Activated CD4-positive, alpha-beta T cell treated with anti-CD3 and anti-CD28 coated beads for 48 hours (primary cell): ENCODE results near the gene ERBB4.

Experiments used
- DNase-seq: peaks from one replicate; pipeline ENCODE4 v3.0.0-alpha.2; 2020

The ERBB4 gene

GRCh38 chr2:211503856-211504255 lies 1034.7 kb downstream of the ERBB4 start:
- peak; percentile 17 for DNase-seq

- DNase-seq, result no peak
Observed at GRCh38 chr2:211503198-211503597, 1035.4 kb downstream of the ERBB4 start.

GRCh38 chr2:211498551-211499205 lies 1039.9 kb downstream of the ERBB4 start:
- no peak for DNase-seq

DNA sequence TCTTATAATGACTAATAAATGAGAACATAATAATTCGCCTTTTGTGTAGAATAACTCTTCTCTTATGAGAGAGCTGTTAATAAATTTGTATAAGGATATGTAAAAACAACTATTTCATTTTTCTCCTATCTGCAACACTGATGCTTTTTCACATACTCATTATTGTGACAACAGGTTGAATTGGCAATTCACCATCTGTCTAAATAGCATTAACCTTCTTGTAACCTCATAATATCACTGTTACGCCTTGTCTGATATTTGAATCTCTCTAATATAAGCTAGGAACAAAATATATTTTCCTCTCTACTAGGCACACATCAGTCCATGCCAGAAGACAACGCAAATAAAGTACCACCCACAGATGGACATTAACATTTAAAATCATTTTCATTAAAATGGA lies 1043.3 kb downstream of the ERBB4 start:
- no peak for DNase-seq

GRCh38 chr2:211494536-211494935 lies 1044.1 kb downstream of the ERBB4 start:
- no peak for DNase-seq

DNA sequence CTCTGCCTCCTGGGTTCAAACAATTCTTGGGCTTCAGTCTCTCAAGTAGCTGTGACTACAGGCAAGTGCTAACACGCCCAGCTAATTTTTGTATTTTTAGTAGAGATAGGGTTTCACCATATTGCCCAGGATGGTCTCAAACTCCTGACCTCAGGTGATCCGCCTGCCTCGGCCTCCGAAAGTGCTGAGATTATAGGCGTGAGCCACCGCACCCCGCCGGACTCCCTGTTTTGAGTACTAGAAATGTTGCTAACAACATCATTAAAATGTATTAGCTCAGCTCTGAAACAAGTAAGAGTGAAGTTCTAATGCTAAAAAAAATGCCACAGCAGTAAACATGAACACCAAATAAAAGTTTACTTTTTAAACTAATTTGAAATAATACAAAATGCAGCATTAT lies 1044.5 kb downstream of the ERBB4 start:
- no peak for DNase-seq

DNA sequence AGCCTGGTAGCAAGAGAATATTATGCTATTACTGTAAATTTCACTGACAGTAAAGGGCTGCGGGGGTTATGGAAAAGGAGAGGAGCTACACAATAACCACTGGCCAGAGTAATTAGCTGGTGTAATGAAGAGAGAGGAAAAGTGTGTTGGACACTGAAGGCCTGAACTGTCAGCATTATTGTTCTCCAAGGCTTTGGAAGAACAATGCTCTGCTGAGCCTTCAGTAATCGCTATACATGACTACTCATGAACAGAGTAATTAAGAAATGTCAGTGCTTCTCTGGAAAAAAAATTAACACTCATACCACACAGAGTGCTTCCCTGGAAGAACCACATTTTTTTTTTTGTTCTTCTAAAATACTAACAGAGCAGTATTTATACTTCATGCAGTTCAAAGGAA lies 1050.9 kb downstream of the ERBB4 start:
- DNase-seq, result no peak

DNA sequence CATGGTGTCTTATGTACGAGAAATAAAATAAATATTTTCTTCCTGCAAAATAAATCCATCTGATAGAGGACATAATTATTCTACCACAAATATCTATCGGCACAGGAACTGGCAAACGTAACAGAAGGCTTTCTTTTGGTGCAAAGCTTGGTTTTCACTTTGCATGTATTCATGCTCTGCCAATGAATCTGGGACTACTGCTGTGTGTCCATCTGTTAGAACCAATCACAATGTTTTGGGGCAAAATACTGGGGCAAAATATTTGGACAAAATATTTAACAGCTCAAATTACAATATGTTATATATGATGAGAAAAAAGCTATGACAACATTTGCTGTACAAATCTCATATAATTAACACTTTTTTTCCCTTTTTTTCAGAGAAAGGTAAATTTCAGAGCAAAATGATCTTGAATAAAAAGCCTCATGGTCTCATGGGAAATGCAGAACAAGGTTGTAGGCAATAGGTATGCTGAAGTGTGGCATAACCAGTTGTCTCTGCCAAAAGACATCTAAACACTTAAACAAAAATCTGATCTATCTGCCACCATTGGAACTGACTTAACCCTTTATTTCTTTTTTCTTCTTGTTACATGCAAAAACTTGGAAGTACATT lies 1059.0 kb downstream of the ERBB4 start:
- no peak for DNase-seq

DNA sequence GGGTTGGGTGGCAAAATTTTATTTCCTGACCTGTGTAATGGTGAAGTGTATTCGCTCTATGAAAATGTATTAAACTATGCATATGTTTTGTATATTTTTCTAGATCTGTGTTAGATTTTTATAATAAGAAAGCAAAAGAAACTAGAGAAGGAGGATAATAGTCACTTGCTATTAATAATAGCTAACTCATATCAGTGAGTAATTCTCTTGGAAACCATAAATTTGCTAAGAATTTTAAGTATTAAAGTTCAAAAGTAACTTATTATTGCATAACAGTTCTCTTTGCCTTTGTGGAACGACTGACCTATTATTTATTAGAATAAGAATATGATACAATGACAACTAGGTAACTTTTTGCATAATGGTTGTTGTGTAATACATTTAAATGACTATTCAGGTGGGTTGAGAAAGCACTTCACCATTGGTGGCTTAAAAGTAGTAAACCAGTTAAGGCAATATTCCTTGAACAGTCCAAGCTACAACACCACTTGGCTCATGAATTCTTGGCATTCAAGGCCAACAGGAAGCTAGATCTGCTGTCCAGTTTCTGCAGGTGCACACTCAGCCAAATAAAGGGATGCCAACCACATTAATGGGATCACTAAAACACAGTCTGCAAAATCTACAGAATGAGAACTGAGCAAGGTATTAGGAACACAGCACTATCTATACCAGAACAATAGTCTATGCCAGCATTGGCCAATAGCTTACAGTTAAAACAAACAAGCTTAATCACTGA lies 1060.9 kb downstream of the ERBB4 start:
- no peak for DNase-seq

- DNase-seq, result no peak
Observed at GRCh38 chr2:211473116-211473515, 1065.5 kb downstream of the ERBB4 start.

DNA sequence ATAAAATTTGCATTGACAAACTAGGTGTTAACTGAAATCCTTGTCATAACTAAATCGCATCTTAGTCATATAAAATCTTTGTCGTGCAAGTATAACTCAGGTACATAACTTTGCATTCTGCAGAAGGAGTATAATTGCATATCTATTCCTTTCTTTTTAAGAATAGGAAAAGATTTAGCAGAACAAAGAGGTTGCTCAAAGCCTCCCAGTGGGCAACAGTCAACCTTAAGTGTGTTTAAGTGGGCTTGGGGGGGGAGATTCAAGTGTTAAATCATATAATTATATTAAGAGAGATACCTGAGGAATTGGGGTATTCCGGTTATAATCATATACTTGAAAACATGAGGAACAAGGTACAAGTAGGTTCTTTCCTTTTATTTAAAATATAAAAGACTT lies 1068.9 kb downstream of the ERBB4 start:
- DNase-seq, result no peak

GRCh38 chr2:211468877-211469663 lies 1069.5 kb downstream of the ERBB4 start:
- DNase-seq, result no peak

GRCh38 chr2:211468217-211468616 lies 1070.4 kb downstream of the ERBB4 start:
- no peak for DNase-seq

GRCh38 chr2:211463397-211463796 lies 1075.2 kb downstream of the ERBB4 start:
- no peak for DNase-seq

DNA sequence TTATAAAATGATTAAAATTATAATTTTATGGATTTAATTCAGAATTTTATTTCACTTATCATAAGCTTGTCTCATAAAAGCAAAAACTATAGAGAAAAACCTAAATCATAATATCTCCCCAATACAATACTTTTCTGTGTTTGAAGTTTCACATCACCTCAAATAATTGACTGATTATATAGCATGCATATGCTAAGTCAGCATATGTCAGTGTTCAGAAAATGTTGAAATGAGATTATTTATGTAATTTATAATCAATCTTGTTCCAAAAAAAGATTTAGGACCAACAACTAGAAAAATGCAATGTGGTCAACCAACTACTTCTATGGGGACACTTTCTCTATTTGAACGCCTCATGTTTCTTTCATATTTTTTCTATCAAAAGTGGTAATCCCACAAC lies 1079.6 kb downstream of the ERBB4 start:
- no peak for DNase-seq

DNA sequence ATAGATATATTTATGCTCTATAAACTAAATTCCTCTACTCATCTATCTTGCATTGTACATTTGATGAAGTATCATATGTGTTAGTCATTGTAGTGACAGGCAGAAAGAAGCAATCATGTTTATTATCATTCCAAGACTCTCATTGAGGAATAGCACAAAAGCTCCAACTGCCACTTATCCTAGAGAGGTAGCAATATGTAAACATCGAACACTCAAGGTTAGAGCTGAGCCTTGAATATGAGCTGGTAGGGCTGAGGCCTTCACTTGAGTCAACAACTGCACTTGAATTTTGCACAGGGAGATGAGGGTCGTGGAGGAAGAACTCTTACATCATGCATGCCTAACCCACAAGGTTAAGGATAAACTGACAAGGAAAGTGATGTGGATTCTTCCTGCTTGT lies 1081.3 kb downstream of the ERBB4 start:
- DNase-seq, result no peak

- peak; percentile 21 for DNase-seq
Observed at GRCh38 chr2:211455216-211455841, 1083.3 kb downstream of the ERBB4 start.

DNA sequence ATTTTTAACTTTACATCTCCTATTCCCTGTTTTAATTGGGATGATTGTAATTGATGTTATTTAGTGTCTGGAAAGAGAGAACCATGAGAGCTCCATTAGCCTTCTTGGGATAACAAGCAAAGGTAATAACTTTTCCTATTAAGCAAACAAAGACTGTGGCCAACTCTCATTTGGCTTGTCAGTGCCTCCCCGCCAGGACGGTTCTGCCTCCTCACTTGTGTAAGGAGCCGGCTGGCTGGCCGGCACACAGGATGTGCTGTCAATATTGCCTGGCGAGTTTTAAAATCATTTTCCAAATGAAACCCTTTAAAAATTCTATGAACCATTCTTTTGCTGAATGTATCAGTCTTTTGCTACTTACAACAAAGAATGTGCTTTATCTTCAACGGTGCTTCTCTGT lies 1083.9 kb downstream of the ERBB4 start:
- DNase-seq, result no peak

GRCh38 chr2:211453311-211453887 lies 1085.2 kb downstream of the ERBB4 start:
- no peak for DNase-seq

GRCh38 chr2:211451642-211452041 lies 1087.0 kb downstream of the ERBB4 start:
- DNase-seq, result no peak

DNA sequence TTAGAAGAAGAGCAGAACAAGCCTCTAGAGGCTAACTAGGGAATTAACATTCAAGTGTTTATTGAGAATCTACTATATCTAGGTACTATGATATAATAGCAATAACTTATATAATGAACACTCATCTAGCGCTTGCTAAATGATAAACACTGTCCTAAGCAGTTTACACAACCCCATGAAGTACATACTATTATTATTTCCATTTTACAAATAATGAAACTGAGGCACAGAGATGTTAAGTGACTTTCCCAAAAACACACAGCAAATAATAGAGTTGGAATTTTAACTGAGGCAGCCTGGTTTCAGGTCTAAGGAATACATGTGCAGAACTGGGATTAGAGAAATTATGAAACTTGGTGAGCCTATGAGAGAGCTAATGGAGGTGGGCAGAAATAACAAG lies 1088.8 kb downstream of the ERBB4 start:
- DNase-seq, result no peak

GRCh38 chr2:211447548-211447947 lies 1091.1 kb downstream of the ERBB4 start:
- DNase-seq, result no peak

- DNase-seq, result no peak
Observed at GRCh38 chr2:211440107-211440506, 1098.5 kb downstream of the ERBB4 start.
